ENCODE data around the gene ELF4. TPM values are rescaled to one million over a fixed set of nuclear protein-coding genes. Genes with fewer than 3 reads are reported as not detected.

ELF4 gene
- total and polyA plus RNA-seq, 9 of the 15 experiments (the other 6 are each of a cell fraction or from before 2014, with no cell fraction given): 5.9 to 55.8 (median 25.2) TPM

GRCh38 chrX:130030826-130031225 lies 79.5 kb downstream of the ELF4 start:
- DNase-seq (ENCODE audit: extremely low read depth in 1 of 4, low spot score in 3 of 4) (no peak), FAIRE-seq (no peak), ATAC-seq (no peak)
- no peaks in the 10 kb centered on the region for H3K9me1 ChIP-seq (ENCODE audit: control insufficient read depth, insufficient read depth, low read length)
- no peaks in the 10 kb centered on the region for H3K9me3 ChIP-seq (replicated peaks; ENCODE audit: control insufficient read depth, insufficient read depth, low read depth, low read length)
- H3K27me3 ChIP-seq (ENCODE audit: control insufficient read depth in 2 of 2, insufficient read depth in 2 of 2, low read length in 2 of 2): no peaks in the 10 kb centered on the region
- in situ Hi-C loops (cut with MboI) (loop anchor here (10.0 kb wide), 1 partner anchor 106 kb away; no protein-coding TSS in a partner anchor), intact Hi-C loops (cut with micrococcal nuclease) (no loop called here)
- H3K79me2 ChIP-seq (ENCODE audit: control insufficient read depth, insufficient read depth, low read length): no peaks in the 10 kb centered on the region
- CTCF ChIA-PET (ENCODE audit: low intra/inter-chr PET ratio): no interaction called here
- no peak overlapping the region for H2AFZ ChIP-seq (ENCODE audit: low read depth, low read length)
- no peaks in the 10 kb centered on the region for H3K4me1 ChIP-seq (replicated peaks in 1 of 2; ENCODE audit: control insufficient read depth in 2 of 2, insufficient read depth in 2 of 2, low read length in 2 of 2)
- H4K20me1 ChIP-seq (replicated peaks; ENCODE audit: control insufficient read depth, insufficient read depth, low read length): no peaks in the 10 kb centered on the region
- no peak overlapping the region for H3K4me3 ChIP-seq
- H3K27ac ChIP-seq (ENCODE audit: extremely low read depth, low read depth, low read length): no peak overlapping the region
- no TSS peak for BruUV-seq (replicated peaks)
- POLR2A ChIA-PET: interaction anchor here (0.5 to 0.6 kb wide), 2 partner anchors 67 to 99 kb away, joined by 3 read pairs; no protein-coding TSS in a partner anchor
- no peak overlapping the region for H3K9ac ChIP-seq (ENCODE audit: insufficient read depth in 1 of 2, low read depth in 2 of 2, low read length in 2 of 2)
- H3K4me2 ChIP-seq (ENCODE audit: insufficient read depth, low read length): no peak overlapping the region
- peaks cover 80% of the 10 kb centered on the region for H3K36me3 ChIP-seq (ENCODE audit: control insufficient read depth, insufficient read depth, low read length)
- WGBS (ENCODE audit: insufficient coverage, low coverage, missing lambda C conversion rate): no CpG with 5 or more reads among the region's 4 CpGs
- TF ChIP-seq BHLHE40 (IDR thresholded peaks at IDR 0.05; ENCODE audit: low read length): no peak
- TF ChIP-seq ASH1L (IDR thresholded peaks at IDR 0.05; ENCODE audit: borderline replicate concordance, low read depth, partially characterized antibody): no peak
- TF ChIP-seq THRA (IDR thresholded peaks at IDR 0.05): no peak
- TF ChIP-seq TOE1 (IDR thresholded peaks at IDR 0.05; ENCODE audit: borderline replicate concordance): no peak
- TF ChIP-seq TOE1 (CRISPR knock-in tag; IDR thresholded peaks at IDR 0.05; ENCODE audit: borderline replicate concordance, low read depth): no peak
- no peak for TF ChIP-seq BRF2 (IDR thresholded peaks at IDR 0.05; ENCODE audit: borderline replicate concordance, insufficient read depth, insufficient read length)
- TF ChIP-seq KLF13 (tag; IDR thresholded peaks at IDR 0.05; ENCODE audit: borderline replicate concordance, low read depth): no peak
- TF ChIP-seq NELFE (IDR thresholded peaks at IDR 0.05; ENCODE audit: insufficient read depth, insufficient read length): no peak
- TF ChIP-seq NR2F6 (CRISPR knock-in tag; IDR thresholded peaks at IDR 0.05): no peak
- no peak for TF ChIP-seq MAFK (IDR thresholded peaks at IDR 0.05; ENCODE audit: low read length)

Data from K562 (cell line).